C4-2B (cell line): ENCODE data around the gene BDH1.

Source experiments
- CTCF ChIP-seq: fragments of 450-650 bp; conservative IDR thresholded peaks from 2 replicates; pipeline ENCODE4 v1.5.1; 2017; ENCODE audit warnings: mild to moderate bottlenecking
- ZFX ChIP-seq: fragments of 450-650 bp; IDR thresholded peaks from 2 replicates; pipeline ENCODE4 v1.6.1; 2017

- TF ChIP-seq CTCF (no peak), ZFX (no peak)
Measured at GRCh38 chr3:197597335-197597734, 41.6 kb upstream of the BDH1 start.
